ENCODE measurements around the gene KMO. TPM values are rescaled to one million over a fixed set of nuclear protein-coding genes. Genes with fewer than 3 reads are reported as not detected.
A peak's percentile ranks its signal among the peaks of the same experiment; 100 is the strongest.

KMO gene
- 0.07 and 0.14 TPM in 2 replicates for total RNA-seq (2014; rRNA removed; shearing (Covaris generic))

DNA sequence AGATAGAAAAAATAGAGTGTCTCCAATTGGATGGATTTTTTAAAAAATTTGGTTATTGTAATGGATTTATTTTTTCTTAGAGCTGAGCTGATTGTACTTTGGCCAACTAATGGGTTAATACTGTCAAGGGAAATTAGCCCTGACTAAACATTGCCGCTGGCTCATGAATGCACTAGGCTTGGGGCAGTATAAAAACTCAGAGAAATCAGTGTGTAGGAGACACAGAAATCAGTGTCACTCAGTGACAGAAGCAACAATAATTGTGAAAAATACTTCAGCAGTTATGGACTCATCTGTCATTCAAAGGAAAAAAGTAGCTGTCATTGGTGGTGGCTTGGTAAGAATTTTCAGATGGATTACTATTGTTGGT lies at the start of gene KMO:
Gene KMO (plus strand): TSS at position 217 of the 370 bp plus-strand sequence. CDS start 67 bp downstream, at position 284.
- DNase-seq = no peak
- H3K4me3 ChIP-seq (ENCODE audit: insufficient read depth, low read depth, low read length) = no peak within 1 kb of the TSS
- H3K27me3 ChIP-seq (ENCODE audit: control insufficient read depth, insufficient read depth, low read length) = no peaks in the 10 kb centered on the region
- H3K36me3 ChIP-seq (replicated peaks; ENCODE audit: control insufficient read depth, insufficient read depth, low read length) = no peaks in the 10 kb centered on the region

- DNase-seq = no peak
These were observed 49.4 kb upstream of the KMO start for GRCh38 chr1:241482761-241483250.

DNA sequence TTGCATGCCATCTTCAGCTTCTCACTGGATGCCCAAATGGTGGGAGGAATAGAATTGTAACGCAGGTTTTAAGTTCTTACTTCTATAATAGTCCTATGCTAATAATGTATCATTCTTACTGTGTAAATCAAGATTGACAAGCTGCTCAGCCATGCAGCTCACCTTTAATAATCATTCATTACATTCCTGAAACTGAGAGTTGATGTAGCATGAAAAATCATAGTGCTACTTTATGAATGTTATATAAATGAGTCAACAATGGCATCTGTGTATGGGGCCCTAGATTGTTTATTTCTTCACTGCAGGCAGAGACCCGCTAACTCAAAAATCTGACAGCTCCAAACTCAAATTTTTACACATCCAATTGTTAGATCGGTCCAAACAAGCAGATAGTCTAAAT lies 47.0 kb upstream of the KMO start:
- Histone ChIP-seq H3K27me3 (ENCODE audit: control insufficient read depth, insufficient read depth, low read length) (no peaks in the 10 kb centered on the region), H3K36me3 (replicated peaks; ENCODE audit: control insufficient read depth, insufficient read depth, low read length) (no peaks in the 10 kb centered on the region), H3K4me3 (ENCODE audit: insufficient read depth, low read depth, low read length) (no peak overlapping the region)
- no peak for DNase-seq

More at GRCh38 chr1:241482761-241483250, 49.4 kb upstream of the KMO start:
- H3K4me3 ChIP-seq (ENCODE audit: insufficient read depth, low read depth, low read length) = no peak overlapping the region
- no peaks in the 10 kb centered on the region for H3K27me3 ChIP-seq (ENCODE audit: control insufficient read depth, insufficient read depth, low read length)
- no peaks in the 10 kb centered on the region for H3K36me3 ChIP-seq (replicated peaks; ENCODE audit: control insufficient read depth, insufficient read depth, low read length)

DNA sequence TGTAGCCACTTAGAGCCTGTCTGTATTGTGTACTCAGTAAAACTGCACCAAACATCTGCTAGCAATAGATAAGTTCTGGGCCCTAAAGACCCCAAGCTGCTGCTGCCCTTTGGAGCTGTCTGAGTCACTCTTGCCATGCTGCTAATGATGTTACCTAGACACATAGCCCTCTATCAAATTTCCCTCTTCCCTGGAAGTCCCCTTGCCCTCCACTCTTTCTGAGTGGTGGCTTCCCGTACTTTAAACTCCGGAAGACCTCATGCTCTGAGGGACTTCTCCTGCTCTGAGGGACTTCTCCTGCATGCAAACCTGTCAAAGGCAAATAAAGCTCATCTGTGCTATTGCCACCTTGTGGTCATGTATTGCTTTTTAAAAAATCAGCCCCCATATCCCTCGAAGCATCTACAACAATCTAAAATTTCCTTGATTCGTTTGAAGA lies 46.6 kb upstream of the KMO start:
- Histone ChIP-seq H3K27me3 (ENCODE audit: control insufficient read depth, insufficient read depth, low read length) (no peaks in the 10 kb centered on the region), H3K36me3 (replicated peaks; ENCODE audit: control insufficient read depth, insufficient read depth, low read length) (no peaks in the 10 kb centered on the region), H3K4me3 (ENCODE audit: insufficient read depth, low read depth, low read length) (no peak overlapping the region)
- DNase-seq = peak; percentile 25

DNA sequence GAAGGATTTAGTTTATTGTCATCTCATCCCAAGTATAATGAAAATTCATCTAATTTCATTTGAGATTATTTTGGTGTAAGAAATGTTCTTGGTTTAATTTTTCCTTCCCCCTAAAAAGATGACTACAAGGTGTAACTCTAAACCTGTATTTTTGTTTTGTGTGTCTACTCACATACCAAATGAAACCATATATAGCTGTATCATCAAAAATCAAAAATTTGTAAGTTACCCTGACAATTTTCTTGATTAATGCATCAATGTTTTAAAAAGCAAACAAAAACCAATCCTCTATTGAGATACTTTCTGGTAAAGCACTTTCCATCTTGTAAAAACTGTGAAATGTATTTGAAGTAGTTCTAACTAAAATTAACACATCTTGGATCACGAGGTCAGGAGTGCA lies 43.4 kb upstream of the KMO start:
- Histone ChIP-seq H3K27me3 (ENCODE audit: control insufficient read depth, insufficient read depth, low read length) (no peaks in the 10 kb centered on the region), H3K4me3 (ENCODE audit: insufficient read depth, low read depth, low read length) (no peak overlapping the region), H3K36me3 (replicated peaks; ENCODE audit: control insufficient read depth, insufficient read depth, low read length) (no peaks in the 10 kb centered on the region)
- DNase-seq = no peak

DNA sequence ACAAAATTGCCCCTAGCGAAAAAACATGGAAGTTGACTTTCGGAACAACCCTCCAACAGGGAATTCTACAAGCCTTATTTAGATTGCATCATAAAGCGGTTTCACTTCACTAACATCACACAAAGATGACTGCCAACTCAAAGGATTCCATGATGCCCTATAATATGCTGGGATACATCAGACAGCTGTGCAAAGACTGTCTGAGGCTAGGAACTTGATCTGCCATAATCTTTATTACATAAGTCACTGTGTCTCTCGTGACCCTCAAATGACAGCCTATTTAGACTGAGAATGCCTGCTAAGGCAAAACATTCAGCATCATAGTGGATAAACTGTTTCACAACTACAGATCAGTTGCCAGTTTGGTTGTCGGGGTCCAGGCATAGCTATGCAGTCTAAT lies 36.4 kb upstream of the KMO start:
- H3K36me3 ChIP-seq (replicated peaks; ENCODE audit: control insufficient read depth, insufficient read depth, low read length) = peaks cover 6% of the 10 kb centered on the region
- no peaks in the 10 kb centered on the region for H3K27me3 ChIP-seq (ENCODE audit: control insufficient read depth, insufficient read depth, low read length)
- no peak overlapping the region for H3K4me3 ChIP-seq (ENCODE audit: insufficient read depth, low read depth, low read length)
- no peak for DNase-seq

- peak; percentile 22 for DNase-seq
- Histone ChIP-seq H3K36me3 (replicated peaks; ENCODE audit: control insufficient read depth, insufficient read depth, low read length) (peaks cover 12% of the 10 kb centered on the region), H3K27me3 (ENCODE audit: control insufficient read depth, insufficient read depth, low read length) (no peaks in the 10 kb centered on the region), H3K4me3 (ENCODE audit: insufficient read depth, low read depth, low read length) (no peak overlapping the region)
These were observed 32.3 kb upstream of the KMO start for GRCh38 chr1:241499910-241500309.

GRCh38 chr1:241503444-241503843 lies 28.7 kb upstream of the KMO start:
- no peaks in the 10 kb centered on the region for H3K27me3 ChIP-seq (ENCODE audit: control insufficient read depth, insufficient read depth, low read length)
- H3K36me3 ChIP-seq (replicated peaks; ENCODE audit: control insufficient read depth, insufficient read depth, low read length) = peaks cover 18% of the 10 kb centered on the region
- DNase-seq = no peak
- no peak overlapping the region for H3K4me3 ChIP-seq (ENCODE audit: insufficient read depth, low read depth, low read length)

DNA sequence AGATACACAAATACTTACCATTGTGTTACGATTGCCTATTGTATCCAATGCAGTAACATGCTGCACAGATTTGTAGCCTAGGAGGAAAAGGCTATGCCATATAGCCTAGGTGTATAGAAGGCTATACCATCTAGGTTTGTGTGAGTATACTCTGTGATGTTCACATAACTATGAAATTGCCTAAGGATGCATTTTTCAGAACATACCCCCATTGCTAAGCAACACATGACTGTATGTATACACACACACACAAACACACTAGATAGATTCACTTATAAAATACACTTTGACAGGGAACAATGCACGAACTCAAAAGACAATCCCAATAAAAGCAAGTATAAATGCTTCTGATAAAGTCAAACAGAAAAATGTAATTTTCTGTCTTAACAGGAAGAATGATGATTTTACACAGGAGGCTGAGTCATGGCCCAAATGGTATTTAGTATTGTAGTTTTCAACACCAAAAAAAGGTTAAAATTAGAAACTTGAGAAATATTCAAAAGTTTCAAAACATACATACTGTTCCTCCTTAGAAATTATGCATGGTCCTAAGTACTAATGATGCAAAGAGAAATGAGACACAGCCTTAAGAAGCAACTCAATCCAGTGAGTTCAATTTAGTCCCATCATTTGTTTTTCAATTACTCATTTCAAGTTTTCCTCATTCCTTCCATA lies 24.9 kb upstream of the KMO start:
- DNase-seq = no peak
- Histone ChIP-seq H3K27me3 (ENCODE audit: control insufficient read depth, insufficient read depth, low read length) (no peaks in the 10 kb centered on the region), H3K4me3 (ENCODE audit: insufficient read depth, low read depth, low read length) (no peak overlapping the region), H3K36me3 (replicated peaks; ENCODE audit: control insufficient read depth, insufficient read depth, low read length) (peaks cover 16% of the 10 kb centered on the region)

DNA sequence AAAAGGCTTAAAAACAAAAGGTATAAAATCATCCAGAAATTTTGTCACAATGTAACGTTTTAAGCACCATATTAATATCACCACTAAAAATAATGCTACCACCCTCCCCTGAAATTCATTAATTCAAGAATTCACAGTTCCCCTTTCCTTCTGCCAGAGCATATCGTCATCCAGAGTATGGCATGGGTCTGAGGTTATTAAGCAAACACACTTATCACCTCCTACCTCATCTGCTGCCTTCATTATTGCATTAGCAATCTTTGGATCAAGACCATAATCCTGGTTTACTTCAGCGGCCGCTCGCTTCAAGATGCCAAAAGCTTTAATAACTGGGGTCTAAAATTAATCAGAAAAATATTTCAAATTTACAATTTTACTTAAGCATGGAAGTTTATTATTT lies 18.8 kb upstream of the KMO start:
- no peak for DNase-seq
- peaks cover 5% of the 10 kb centered on the region for H3K36me3 ChIP-seq (replicated peaks; ENCODE audit: control insufficient read depth, insufficient read depth, low read length)
- no peaks in the 10 kb centered on the region for H3K27me3 ChIP-seq (ENCODE audit: control insufficient read depth, insufficient read depth, low read length)
- H3K4me3 ChIP-seq (ENCODE audit: insufficient read depth, low read depth, low read length) = no peak overlapping the region

- Histone ChIP-seq H3K27me3 (ENCODE audit: control insufficient read depth, insufficient read depth, low read length) (no peaks in the 10 kb centered on the region), H3K36me3 (replicated peaks; ENCODE audit: control insufficient read depth, insufficient read depth, low read length) (no peaks in the 10 kb centered on the region), H3K4me3 (ENCODE audit: insufficient read depth, low read depth, low read length) (peak overlapping the region; percentile 95)
- no peak for DNase-seq
These were observed 13.5 kb upstream of the KMO start for GRCh38 chr1:241518476-241519307.

DNA sequence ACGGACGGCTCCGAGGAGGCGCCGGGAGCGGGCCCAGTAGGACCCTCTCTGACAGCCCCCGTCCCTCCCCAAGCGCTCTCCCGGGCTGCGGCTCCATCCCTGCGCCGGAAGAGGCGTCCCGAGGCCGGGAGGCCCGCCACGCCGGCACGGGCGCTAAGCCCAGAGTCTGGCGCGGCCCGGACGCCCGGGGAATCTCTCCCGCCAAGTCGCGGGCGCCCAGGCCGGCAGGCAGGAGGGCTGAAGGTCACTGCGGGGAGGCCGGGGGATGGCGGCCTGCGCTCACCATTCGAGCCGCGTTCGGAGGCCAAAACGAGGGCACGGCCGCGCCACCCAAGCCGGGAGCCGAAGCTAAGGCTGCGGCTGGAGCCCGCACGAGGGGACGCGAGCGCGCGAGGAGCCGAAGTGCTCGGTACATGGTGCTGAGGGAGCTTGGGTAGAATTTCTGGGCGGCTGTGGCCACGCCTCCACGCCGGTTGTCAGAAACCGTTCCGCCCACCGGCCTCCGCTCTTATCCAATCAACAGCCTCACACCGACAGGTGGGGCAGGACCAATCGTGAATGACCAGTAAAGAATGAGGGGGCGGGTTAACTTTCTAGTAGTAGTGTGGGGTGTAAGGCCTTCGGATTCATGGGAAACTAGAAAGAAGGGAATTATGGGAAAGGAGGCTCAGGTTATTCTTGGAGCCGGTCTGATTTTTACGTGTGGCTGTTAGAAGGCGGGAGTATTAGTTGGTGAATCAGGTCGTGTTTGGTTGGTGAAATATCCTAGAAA lies 12.7 kb upstream of the KMO start, which contains the start of gene FH:
Gene FH (minus strand): TSS at position 448 of the 772 bp plus-strand sequence. CDS start 33 bp downstream, at position 415.
- DNase-seq = peak; percentile 84
- Histone ChIP-seq H3K27me3 (ENCODE audit: control insufficient read depth, insufficient read depth, low read length) (no peaks in the 10 kb centered on the region), H3K36me3 (replicated peaks; ENCODE audit: control insufficient read depth, insufficient read depth, low read length) (no peaks in the 10 kb centered on the region), H3K4me3 (ENCODE audit: insufficient read depth, low read depth, low read length) (peak within 1 kb of the TSS; percentile 95)

DNA sequence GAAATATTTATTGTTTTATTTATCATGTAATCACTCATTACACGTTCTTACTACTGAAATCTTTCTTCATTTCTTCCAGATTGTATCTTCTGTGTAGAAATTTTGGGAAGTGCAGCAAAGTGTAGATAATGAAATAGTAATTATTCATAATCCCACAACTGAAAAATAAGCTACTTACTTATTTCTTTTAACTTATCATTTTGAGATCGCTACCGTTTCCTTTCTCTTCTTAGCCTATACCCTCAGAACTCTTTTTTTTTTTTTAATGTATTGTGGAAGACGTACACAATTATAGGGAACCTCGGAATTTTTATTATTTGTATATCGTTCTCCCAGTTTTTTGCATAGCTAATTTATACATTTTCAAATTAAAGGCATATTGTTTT lies 12.1 kb upstream of the KMO start:
- Histone ChIP-seq H3K4me3 (ENCODE audit: insufficient read depth, low read depth, low read length) (peak overlapping the region; percentile 95), H3K27me3 (ENCODE audit: control insufficient read depth, insufficient read depth, low read length) (no peaks in the 10 kb centered on the region; the same call in 1 of the 2 replicates), H3K36me3 (replicated peaks; ENCODE audit: control insufficient read depth, insufficient read depth, low read length) (no peaks in the 10 kb centered on the region)
- DNase-seq = no peak

DNA sequence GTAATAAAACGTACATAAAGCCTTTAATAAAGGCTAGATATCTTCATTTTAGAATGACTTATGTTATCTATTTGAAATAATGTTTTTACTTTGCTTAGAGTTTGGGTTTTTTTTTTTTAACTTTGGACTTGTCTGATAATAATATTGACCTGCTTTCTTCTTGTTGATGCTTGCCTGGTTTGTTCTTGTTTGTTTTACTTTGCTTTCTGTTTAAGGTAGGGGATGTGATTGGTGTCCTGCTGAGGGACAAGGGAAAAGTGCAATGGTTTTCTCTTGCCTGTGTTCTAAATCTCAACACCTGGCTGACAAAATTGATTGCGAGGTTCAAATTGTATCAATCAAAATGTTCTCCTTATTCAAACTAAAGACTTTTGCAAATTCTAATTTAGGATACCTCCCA lies 10.5 kb upstream of the KMO start:
- Histone ChIP-seq H3K36me3 (replicated peaks; ENCODE audit: control insufficient read depth, insufficient read depth, low read length) (no peaks in the 10 kb centered on the region), H3K4me3 (ENCODE audit: insufficient read depth, low read depth, low read length) (no peak overlapping the region), H3K27me3 (ENCODE audit: control insufficient read depth, insufficient read depth, low read length) (no peaks in the 10 kb centered on the region; the same call in 1 of the 2 replicates)
- DNase-seq = no peak
